Measurements from ENCODE around the gene EPB41L2.

- TF ChIP-seq CTCF (IDR thresholded peaks at IDR 0.05) (no peak), POLR2A (IDR thresholded peaks at IDR 0.05) (no peak), POLR2AphosphoS5 (IDR thresholded peaks at IDR 0.05) (no peak)
Measured at GRCh38 chr6:130912434-130912833, 150.6 kb downstream of the EPB41L2 start.
